Neural cell (in vitro differentiated cells): ENCODE results near the gene OPA1. TPM values are rescaled to one million over a fixed set of nuclear protein-coding genes. Genes with fewer than 3 reads are reported as not detected.

ENCODE experiments used
- H2AFZ ChIP-seq: fragments of 200-600, 300-800 bp; sonication (generic), shearing (Covaris generic); 2 replicates; pipeline ENCODE4 v1.6.0; 2014; ENCODE audit warnings: low read depth, mild to moderate bottlenecking, antibody characterized with exemption, low read length, moderate library complexity
- H3F3A ChIP-seq: fragments of 200-600 bp; shearing (Covaris generic); 2 replicates; pipeline ENCODE4 v1.6.1; 2016; ENCODE audit warnings: mild to moderate bottlenecking, moderate library complexity, mixed read lengths, antibody characterized with exemption, low read length; ENCODE audit not compliant: insufficient read depth, poor library complexity, severe bottlenecking
- H3K27ac ChIP-seq: fragments of 200-600, 300-800 bp; sonication (generic), shearing (Covaris generic); 2 replicates; pipeline ENCODE4 v1.5.1; 2014; ENCODE audit warnings: mild to moderate bottlenecking, low read length, moderate library complexity
- H3K27me3 ChIP-seq: fragments of 300-800, 200-600 bp; sonication (generic), shearing (Covaris generic); 2 replicates; pipeline ENCODE4 v1.6.0; 2014; ENCODE audit warnings: mild to moderate bottlenecking, low read depth, low read length, moderate library complexity; ENCODE audit not compliant: insufficient read depth
- H3K36me3 ChIP-seq: fragments of 300-800, 200-600 bp; sonication (generic), shearing (Covaris generic); 2 replicates; pipeline ENCODE4 v1.5.1; 2014; ENCODE audit warnings: mild to moderate bottlenecking, antibody characterized with exemption, low read length, moderate library complexity; ENCODE audit not compliant: insufficient read depth
- H3K4me2 ChIP-seq: fragments of 300-800, 200-600 bp; sonication (generic), shearing (Covaris generic); 2 replicates; pipeline ENCODE4 v1.6.0; 2014; ENCODE audit warnings: mild to moderate bottlenecking, low read length
- H3K4me3 ChIP-seq: fragments of 300-800, 200-600 bp; sonication (generic), shearing (Covaris generic); 2 replicates; pipeline ENCODE4 v1.5.1; 2014; ENCODE audit warnings: mild to moderate bottlenecking, low read length, moderate library complexity
- H3K79me2 ChIP-seq: fragments of 200-600 bp; shearing (Covaris generic); replicated peaks from 2 replicates; pipeline ENCODE4 v1.6.0; 2014; ENCODE audit warnings: mild to moderate bottlenecking, low read length, moderate library complexity; ENCODE audit not compliant: insufficient read depth
- H3K9ac ChIP-seq: fragments of 300-800, 200-600 bp; sonication (generic), shearing (Covaris generic); 2 replicates; pipeline ENCODE4 v1.6.1; 2016; ENCODE audit warnings: mild to moderate bottlenecking, low read length, mixed read lengths
- H3K9me2 ChIP-seq: fragments of 200-600 bp; shearing (Covaris generic); 2 replicates; pipeline ENCODE4 v1.6.1; 2016; ENCODE audit warnings: mild to moderate bottlenecking, low read length, mixed read lengths; ENCODE audit not compliant: insufficient read depth
- H3K9me3 ChIP-seq: fragments of 200-600, 300-800 bp; sonication (generic), shearing (Covaris generic); 2 replicates; pipeline ENCODE4 v1.6.1; 2016; ENCODE audit warnings: mild to moderate bottlenecking, mixed run types, low read length, moderate library complexity, mixed read lengths
- H4K20me1 ChIP-seq: fragments of 200-600 bp; shearing (Covaris generic); 2 replicates; pipeline ENCODE4 v1.6.1; 2016; ENCODE audit warnings: mild to moderate bottlenecking, mixed run types; ENCODE audit not compliant: insufficient read depth
- EP300 ChIP-seq: fragments of 450-650 bp; conservative IDR thresholded peaks from 2 replicates; pipeline ENCODE4 v1.6.1; 2014; ENCODE audit warnings: antibody characterized with exemption, mild to moderate bottlenecking, moderate library complexity; ENCODE audit not compliant: poor library complexity, severe bottlenecking
- EZH2 ChIP-seq: fragments of 200-600, 300-800 bp; shearing (Covaris generic), sonication (generic); IDR thresholded peaks from 2 replicates; pipeline ENCODE4 v1.6.1; 2014; ENCODE audit warnings: antibody characterized with exemption, low read length, borderline replicate concordance, mild to moderate bottlenecking; ENCODE audit not compliant: insufficient read depth, poor library complexity, severe bottlenecking
- MXI1 ChIP-seq: fragments of 450-650 bp; conservative IDR thresholded peaks from 2 replicates; pipeline ENCODE4 v1.6.1; 2014; ENCODE audit warnings: antibody characterized with exemption, mild to moderate bottlenecking; ENCODE audit not compliant: poor library complexity, severe bottlenecking
- POLR2AphosphoS5 ChIP-seq: IDR thresholded peaks from 2 replicates; pipeline ENCODE4 v1.6.1; 2012
- RAD21 ChIP-seq: fragments of 450-650 bp; conservative IDR thresholded peaks from 2 replicates; pipeline ENCODE4 v1.6.1; 2014; ENCODE audit warnings: antibody characterized with exemption, mild to moderate bottlenecking, moderate library complexity
- REST ChIP-seq: IDR thresholded peaks from 2 replicates; pipeline ENCODE4 v1.6.1; 2012; ENCODE audit warnings: borderline replicate concordance
- SMC3 ChIP-seq: fragments of 450-650 bp; conservative IDR thresholded peaks from 2 replicates; pipeline ENCODE4 v1.6.1; 2014; ENCODE audit warnings: antibody characterized with exemption, mild to moderate bottlenecking, moderate library complexity; ENCODE audit not compliant: poor library complexity
- TAF1 ChIP-seq: IDR thresholded peaks from 2 replicates; pipeline ENCODE4 v1.6.1; 2012; ENCODE audit warnings: low read depth
- polyA plus RNA-seq: library from polyadenylated mRNA; depleted of rRNA; stranded (reverse); fragments of >200 nt; gene quantifications from 2 replicates; pipeline ENCODE4 v1.2.3, GENCODE V29; 2014
- TF ChIP-seq, protein P1 (sequence below): fragments of 450-650 bp; IDR thresholded peaks from 2 replicates; pipeline ENCODE4 v1.5.1; 2014; ENCODE audit warnings: antibody characterized with exemption, mild to moderate bottlenecking, moderate library complexity; ENCODE audit not compliant: poor library complexity, severe bottlenecking

Gene OPA1
- polyA plus RNA-seq, 1 donor from 2014 or later = 97.7 TPM

GRCh38 chr3:193620057-193620456, 27.0 kb downstream of the OPA1 start:
- Histone ChIP-seq H3K9me2 (no peaks in the 10 kb centered on the region), H3K4me3 (no peak overlapping the region), H3K27me3 (no peaks in the 10 kb centered on the region), H3K9me3 (no peaks in the 10 kb centered on the region), H2AFZ (no peak overlapping the region), H4K20me1 (no peaks in the 10 kb centered on the region), H3K9ac (no peak overlapping the region), H3K27ac (no peak overlapping the region), H3K36me3 (peaks cover 13% of the 10 kb centered on the region), H3F3A (no peaks in the 10 kb centered on the region), H3K4me2 (no peak overlapping the region), H3K79me2 (peaks cover 5% of the 10 kb centered on the region)
- TF ChIP-seq POLR2AphosphoS5 = no peak
- no peak for TF ChIP-seq EZH2
- TF ChIP-seq, protein P1, sequence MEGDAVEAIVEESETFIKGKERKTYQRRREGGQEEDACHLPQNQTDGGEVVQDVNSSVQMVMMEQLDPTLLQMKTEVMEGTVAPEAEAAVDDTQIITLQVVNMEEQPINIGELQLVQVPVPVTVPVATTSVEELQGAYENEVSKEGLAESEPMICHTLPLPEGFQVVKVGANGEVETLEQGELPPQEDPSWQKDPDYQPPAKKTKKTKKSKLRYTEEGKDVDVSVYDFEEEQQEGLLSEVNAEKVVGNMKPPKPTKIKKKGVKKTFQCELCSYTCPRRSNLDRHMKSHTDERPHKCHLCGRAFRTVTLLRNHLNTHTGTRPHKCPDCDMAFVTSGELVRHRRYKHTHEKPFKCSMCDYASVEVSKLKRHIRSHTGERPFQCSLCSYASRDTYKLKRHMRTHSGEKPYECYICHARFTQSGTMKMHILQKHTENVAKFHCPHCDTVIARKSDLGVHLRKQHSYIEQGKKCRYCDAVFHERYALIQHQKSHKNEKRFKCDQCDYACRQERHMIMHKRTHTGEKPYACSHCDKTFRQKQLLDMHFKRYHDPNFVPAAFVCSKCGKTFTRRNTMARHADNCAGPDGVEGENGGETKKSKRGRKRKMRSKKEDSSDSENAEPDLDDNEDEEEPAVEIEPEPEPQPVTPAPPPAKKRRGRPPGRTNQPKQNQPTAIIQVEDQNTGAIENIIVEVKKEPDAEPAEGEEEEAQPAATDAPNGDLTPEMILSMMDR = no peak
- TF ChIP-seq TAF1 = no peak
- TF ChIP-seq RAD21 = no peak
- no peak for TF ChIP-seq EP300
- TF ChIP-seq REST = no peak
- TF ChIP-seq MXI1 = no peak
- no peak for TF ChIP-seq SMC3

- Histone ChIP-seq H2AFZ (no peak overlapping the region), H3K9me2 (no peaks in the 10 kb centered on the region), H3K79me2 (peaks cover under 1% of the 10 kb centered on the region), H3K27ac (no peak overlapping the region), H3K4me2 (no peak overlapping the region), H3F3A (no peaks in the 10 kb centered on the region), H4K20me1 (no peaks in the 10 kb centered on the region), H3K4me3 (no peak overlapping the region), H3K36me3 (peaks cover 13% of the 10 kb centered on the region), H3K27me3 (no peaks in the 10 kb centered on the region), H3K9me3 (no peaks in the 10 kb centered on the region), H3K9ac (no peak overlapping the region)
- TF ChIP-seq EP300 (no peak), EZH2 (no peak), TAF1 (no peak), SMC3 (no peak), REST (no peak), RAD21 (no peak), POLR2AphosphoS5 (no peak)
- TF ChIP-seq, protein P1 = no peak
Measured at GRCh38 chr3:193620650-193621049, 27.6 kb downstream of the OPA1 start.
